ENCODE data around the gene DPP9.
A peak's percentile ranks its signal among the peaks of the same experiment; 100 is the strongest.

DPP9 gene

GRCh38 chr19:4709440-4710280, 14.0 kb downstream of the DPP9 start:
- DNase-seq (ENCODE audit: low read depth in 2 of 2): no peak

GRCh38 chr19:4707956-4708650, 15.5 kb downstream of the DPP9 start:
- no peak for DNase-seq (ENCODE audit: low read depth in 2 of 2)

GRCh38 chr19:4707322-4707721, 16.3 kb downstream of the DPP9 start:
- DNase-seq (ENCODE audit: low read depth in 2 of 2): no peak

GRCh38 chr19:4705413-4706131, 18.1 kb downstream of the DPP9 start:
- DNase-seq (ENCODE audit: low read depth in 2 of 2): no peak

GRCh38 chr19:4704317-4704673, 19.3 kb downstream of the DPP9 start:
- DNase-seq (ENCODE audit: low read depth in 2 of 2): no peak

GRCh38 chr19:4703671-4704316, 19.8 kb downstream of the DPP9 start:
- DNase-seq (ENCODE audit: low read depth in 2 of 2): no peak

GRCh38 chr19:4702764-4703163, 20.9 kb downstream of the DPP9 start:
- DNase-seq (ENCODE audit: low read depth in 2 of 2): no peak

GRCh38 chr19:4701557-4701956, 22.1 kb downstream of the DPP9 start:
- no peak for DNase-seq (ENCODE audit: low read depth in 2 of 2)

- DNase-seq (ENCODE audit: low read depth in 2 of 2): no peak
Measured at GRCh38 chr19:4700693-4700970, 23.0 kb downstream of the DPP9 start.

- DNase-seq (ENCODE audit: low read depth in 2 of 2): no peak
Measured at GRCh38 chr19:4699826-4700692, 23.6 kb downstream of the DPP9 start.

- no peak for DNase-seq (ENCODE audit: low read depth in 2 of 2)
Measured at GRCh38 chr19:4697304-4697703, 26.3 kb downstream of the DPP9 start.

- no peak for DNase-seq (ENCODE audit: low read depth in 2 of 2)
Measured at GRCh38 chr19:4695224-4695731, 28.4 kb downstream of the DPP9 start.

- DNase-seq (ENCODE audit: low read depth in 2 of 2): peak; percentile 44 to 47
Measured at GRCh38 chr19:4694211-4694987, 29.2 kb downstream of the DPP9 start.

GRCh38 chr19:4693471-4694121, 30.0 kb downstream of the DPP9 start:
- no peak for DNase-seq (ENCODE audit: low read depth in 2 of 2)

GRCh38 chr19:4693078-4693350, 30.6 kb downstream of the DPP9 start:
- no peak for DNase-seq (ENCODE audit: low read depth in 2 of 2)

- no peak for DNase-seq (ENCODE audit: low read depth in 2 of 2)
Measured at GRCh38 chr19:4692251-4693077, 31.2 kb downstream of the DPP9 start.

GRCh38 chr19:4691373-4691772, 32.3 kb downstream of the DPP9 start:
- no peak for DNase-seq (ENCODE audit: low read depth in 2 of 2)

- DNase-seq (ENCODE audit: low read depth in 2 of 2): no peak
Measured at GRCh38 chr19:4690361-4690760, 33.3 kb downstream of the DPP9 start.

GRCh38 chr19:4689403-4689802, 34.2 kb downstream of the DPP9 start:
- no peak for DNase-seq (ENCODE audit: low read depth in 2 of 2)

All from fibroblast of skin of left biceps (primary cell).